HG03442 (cell line): ENCODE results near the gene MINDY4.

Source experiments
- ATAC-seq: cut with Tn5 transposase; IDR thresholded peaks from one replicate; pipeline ENCODE4 v1.9.1; 2021; ENCODE audit warnings: mild to moderate bottlenecking, moderate library complexity; ENCODE audit not compliant: unreplicated experiment

The MINDY4 gene

DNA sequence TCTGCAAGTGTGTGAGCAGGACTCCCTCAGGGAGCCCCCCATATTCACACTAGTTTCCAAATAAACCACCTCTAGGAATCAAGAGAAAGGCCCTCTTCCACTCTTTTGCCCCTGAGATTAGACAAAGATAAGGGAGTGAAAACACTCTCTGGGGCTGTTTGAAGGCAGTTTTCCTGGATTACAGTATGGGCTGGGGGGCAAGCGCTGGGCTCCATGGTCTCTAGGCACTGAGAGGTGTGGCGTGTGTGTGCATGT, 141.4 kb downstream of the MINDY4 start:
- ATAC-seq = no peak

DNA sequence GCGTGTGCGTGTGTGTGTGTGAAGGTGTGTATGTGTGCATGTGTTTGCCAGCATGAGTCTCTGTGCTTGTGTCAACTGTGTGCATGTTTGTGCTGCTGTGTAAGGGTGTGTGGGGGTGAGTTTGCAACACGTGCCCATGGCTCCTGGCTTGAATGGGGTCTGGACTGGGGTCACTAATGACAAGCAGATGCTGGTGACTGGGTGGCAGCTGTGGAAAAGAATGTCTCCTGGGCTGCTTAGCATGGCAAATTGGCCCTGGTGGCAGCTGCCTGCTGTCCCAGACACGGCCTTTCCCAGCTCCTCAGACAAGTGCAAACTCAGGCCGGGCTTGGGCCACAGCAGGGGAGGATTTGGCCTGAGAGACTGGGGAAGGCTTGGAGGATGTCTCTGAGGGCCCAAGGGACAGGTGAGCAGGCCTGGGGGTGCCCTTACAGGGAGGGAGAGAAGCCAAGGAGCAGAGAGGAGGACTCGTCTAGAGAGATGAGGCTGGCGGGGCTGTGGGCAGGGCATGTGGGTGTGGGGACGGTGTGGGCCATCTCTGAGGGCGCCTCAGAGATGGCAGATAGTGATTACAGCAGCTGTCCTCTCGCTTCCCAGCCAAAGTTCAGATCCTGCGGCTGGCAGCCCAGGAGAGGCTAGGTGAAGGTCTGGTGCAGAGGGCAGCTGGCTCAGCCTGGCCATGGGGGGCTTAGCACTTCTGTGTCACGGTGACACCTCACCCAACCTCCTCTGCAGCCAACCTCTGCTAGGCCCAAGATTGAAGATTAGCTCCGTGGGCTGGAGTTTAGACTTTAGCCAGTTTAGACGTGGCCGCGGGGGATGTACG, 142.0 kb downstream of the MINDY4 start:
- ATAC-seq = no peak

DNA sequence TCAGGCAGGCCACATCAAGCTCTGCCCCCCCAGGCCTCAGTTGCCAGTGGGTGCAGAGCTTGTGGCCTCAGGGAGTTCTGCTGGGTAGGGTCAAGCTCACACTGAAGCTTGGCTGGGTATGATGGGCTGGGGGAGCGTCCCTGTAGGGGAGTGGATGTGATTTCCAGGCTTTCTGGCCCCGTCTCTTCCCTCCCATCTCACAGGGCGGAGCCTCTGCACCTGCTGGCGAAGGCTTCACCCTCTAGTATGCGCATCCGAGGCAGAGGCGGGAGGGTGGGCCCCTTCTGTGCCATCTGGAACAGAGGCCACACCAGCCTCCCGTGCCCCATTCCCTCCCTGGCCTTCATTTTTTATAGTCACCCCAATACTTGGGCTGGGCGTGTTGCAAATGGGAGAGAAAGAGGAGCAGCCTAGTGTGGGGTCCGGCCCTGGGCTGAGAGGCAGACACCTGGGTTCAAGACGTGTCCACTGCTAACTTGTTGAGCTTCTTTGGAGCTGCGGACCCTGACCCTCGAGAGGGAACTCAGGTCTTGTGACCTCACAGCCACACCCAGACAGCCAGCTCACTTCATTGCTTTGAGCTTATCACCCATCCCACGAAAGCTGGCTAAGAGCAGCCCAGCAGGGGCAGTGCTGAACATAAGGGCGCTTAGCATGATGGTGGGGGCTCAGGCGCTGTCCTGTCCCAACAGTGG, 142.8 kb downstream of the MINDY4 start:
- no peak for ATAC-seq

DNA sequence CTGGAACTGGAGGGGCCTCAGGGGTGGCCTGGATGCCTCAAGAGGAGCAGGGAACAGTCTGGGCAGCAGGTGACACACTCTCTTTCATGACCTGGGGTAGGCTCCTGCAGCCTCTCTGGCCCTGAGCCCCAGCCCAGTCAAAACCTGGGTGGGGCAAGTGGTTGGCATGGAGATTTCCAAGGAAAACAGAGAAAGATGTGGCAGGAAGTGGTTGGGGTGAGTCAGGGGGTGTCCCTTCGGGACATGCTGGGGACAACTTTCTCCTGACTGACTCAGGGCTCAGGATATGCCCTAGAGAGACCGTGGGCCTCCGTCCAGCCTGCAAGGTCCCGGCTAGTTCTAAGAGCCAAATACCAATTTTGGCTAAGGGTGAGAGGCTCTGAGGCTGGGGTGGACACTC, 143.4 kb downstream of the MINDY4 start:
- ATAC-seq = no peak

DNA sequence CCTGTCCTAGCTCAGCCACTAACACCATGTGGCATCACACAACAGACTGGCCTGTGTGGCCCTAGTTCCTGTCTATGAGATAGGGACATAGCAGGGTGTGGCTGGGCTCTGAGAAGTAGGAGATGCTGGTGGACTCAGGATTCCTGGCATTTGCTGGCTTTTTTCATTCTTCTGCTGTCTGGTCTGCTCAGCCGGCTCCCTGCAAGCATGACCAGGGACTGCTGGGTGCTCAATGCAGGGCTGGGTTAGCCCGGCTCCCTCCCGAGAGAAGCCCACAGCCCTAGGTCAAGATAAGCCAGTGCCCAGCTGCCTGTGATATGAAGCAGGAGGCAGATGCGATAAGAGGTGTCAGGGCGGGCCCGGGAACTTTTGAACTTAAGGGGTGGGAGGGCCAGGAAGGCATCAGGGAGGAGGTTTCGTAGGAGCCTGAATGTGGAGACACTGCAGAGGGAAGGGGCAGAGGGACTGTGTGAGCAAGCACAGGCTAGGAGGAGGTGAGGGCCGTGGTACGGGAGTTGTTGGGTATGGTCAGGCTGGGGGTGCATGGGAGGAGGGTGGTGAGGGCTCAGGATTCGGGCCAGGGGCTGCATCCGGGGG, 143.9 kb downstream of the MINDY4 start:
- ATAC-seq = no peak

DNA sequence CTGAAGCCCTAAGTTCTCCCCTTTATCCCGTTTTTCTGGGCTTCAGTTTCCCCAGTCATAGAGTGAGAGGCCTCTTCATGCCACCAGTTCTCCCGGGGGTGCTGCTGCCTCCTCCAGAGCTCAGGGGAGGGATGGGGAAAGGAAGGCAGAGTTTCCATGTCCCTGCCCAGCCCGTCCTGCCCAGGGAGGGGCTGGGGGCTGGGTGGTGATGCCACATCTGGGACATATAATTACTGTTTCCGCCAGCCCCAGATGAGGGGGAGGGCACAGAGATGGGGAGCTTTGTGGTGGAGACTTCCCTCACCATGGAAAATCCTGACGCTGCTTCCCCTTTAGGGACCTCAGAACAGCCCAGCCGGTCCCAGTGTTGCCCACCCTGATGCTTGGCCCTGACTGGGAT, 144.5 kb downstream of the MINDY4 start:
- ATAC-seq = no peak

DNA sequence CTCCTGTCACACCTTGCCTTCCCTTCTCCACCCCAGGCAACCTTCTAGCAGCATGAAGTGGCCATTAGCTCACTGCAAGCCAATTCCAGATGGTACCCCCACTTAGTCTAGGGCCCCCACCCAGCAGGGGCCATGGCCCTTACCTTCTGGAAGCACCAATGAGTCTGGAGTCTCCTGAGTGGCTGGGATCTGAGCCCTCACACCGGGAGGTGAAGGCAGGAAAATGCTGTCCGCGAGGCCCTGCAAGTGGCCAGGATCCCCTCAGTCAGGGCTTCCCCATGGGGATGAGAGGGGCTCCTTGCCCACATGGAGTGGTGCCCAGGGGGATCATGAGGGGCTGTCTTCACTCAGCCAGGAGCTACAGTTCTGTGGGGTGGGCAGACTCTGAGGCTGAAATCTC, 145.0 kb downstream of the MINDY4 start:
- ATAC-seq = no peak

DNA sequence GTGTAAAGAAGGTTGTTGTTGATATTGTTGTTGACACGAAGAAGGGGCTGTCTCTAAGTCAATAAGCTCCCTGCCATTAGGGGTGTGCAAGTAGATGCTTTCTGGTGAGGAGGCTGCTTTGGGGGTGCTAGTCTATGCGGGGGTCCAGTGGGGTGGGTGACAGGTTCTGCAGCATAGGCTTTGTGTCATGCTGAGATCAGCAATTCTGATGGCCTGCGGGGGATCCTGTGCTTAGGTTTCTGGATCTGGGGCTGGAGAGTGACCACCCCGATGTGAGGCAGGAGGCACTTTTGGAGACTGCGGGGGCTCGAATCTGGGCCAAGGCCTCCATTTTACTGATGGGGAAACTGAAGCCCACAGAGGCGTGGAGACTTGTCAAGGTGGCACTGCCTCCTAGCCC, 145.6 kb downstream of the MINDY4 start:
- ATAC-seq = no peak

DNA sequence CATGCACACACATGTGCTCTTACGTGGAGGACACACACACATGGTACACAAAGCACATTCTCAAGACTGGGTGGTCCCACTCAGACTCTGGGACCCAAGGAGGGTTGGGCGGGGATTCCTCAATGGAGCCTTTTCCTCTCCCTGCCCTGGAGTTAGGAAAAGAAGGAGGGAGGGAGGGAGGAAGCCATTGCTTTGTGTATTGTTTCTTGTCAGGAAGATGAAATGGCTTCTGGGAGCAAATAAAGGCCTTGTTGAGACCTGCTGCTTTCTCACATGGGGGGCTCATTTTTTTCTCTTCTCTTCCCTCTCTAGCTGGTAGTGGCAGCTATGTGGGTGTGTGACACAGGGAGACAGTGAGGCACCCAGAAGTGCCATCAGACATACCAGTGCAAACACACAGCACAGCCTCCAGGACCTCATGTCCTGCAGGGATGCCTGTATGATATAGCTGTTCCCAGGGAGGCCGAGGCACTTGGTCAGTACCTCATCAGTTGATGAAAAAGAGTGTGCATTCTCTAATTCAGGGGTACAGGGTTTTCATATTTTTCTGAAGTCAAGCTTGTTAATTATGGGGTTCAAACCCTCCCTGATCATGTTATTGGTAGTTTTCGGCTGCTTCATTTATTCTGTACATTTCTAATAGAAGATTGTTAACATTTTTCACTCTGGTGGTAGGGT, 146.1 kb downstream of the MINDY4 start:
- no peak for ATAC-seq

DNA sequence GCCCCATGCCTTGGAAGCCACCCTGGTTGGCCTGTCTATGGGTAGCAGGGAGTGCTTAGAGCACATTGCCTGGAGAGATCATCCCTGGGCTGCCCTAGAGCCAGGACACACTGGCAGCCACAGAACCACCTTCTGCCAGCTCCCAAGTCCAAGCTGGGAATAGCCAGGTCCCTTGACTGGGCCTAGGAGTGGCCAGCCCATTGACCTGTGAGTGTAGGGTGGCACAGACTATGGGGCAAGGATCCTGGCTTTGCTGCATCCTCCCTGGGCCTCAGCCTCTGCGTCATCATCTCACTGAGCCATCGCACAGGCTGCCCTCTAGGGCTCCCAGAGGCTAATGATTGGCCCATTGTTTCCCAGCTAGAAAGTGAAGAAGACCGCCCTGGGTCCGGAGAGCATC, 147.5 kb downstream of the MINDY4 start:
- ATAC-seq = no peak

DNA sequence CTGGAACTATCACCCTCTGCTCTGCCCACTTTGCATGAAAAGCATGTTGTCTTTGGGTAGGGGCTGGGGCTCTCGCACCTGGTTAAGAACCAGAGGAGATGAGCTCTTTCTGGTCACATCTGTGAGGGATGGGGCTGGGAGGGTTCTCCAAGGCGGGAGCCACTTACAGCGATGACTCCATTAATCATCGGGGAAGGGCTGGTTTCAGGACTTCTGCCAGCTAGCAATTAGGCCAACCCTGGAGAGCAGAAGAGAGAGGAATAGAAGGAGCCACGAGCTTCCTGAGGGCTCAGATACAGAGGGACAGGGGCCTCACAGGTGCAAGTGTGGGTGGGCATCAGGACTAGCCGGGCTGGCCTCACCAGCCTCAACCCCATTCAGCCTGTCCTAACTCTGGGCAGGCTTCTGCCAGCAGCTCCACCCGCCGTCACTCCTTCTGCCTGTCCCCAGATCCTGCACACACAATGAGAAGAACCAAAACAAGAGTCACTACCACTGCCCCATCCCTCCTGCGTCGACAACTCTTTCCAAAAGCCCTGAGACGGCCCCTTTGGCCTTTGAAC, 148.9 kb downstream of the MINDY4 start:
- no peak for ATAC-seq

DNA sequence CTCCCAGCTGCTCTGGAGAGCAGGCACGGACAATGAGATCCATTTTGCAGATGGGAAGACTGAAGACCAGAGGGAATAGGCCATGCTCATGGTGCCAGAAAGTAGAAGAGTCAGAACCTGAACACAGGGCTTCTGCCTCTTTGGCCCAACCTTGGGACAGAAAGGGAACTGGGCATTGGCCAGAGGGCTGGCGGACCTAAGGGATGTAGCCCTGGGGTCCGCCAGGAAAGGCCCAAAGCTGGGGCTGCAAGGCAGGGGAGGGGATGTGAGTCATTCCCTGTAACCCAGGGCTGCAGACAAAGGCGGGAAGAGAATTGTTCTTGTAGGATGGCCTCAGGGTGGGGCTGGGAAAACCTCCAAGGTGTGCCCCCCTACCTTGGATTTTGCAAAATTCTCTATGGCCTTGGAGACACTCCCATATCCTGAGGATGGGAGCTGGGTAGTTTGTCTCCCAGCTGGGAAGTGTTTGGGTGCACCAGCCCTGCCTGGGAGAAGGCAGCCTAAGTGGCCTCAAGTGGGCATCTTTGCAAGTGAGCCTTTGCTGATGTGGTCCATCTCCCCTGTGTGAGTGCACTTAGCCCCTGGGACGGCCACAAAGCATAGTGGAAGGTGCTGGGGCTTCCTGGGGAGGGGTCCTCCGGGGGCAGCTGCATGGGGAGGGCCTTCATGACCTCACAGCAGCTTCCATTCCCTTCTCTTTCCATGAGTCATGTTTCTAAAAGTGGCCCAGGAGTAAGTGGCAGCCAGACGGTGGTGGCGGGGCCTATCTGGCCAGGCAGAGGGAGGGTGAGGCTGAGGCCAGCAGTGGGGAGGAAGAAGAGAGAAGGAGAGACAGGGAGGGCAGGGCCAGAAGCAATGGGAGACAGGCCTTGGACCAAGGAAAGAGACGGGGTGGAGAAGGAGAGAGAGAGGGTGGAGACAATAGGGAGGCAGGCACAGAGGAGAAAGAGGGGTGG, 149.6 kb downstream of the MINDY4 start:
- no peak for ATAC-seq

DNA sequence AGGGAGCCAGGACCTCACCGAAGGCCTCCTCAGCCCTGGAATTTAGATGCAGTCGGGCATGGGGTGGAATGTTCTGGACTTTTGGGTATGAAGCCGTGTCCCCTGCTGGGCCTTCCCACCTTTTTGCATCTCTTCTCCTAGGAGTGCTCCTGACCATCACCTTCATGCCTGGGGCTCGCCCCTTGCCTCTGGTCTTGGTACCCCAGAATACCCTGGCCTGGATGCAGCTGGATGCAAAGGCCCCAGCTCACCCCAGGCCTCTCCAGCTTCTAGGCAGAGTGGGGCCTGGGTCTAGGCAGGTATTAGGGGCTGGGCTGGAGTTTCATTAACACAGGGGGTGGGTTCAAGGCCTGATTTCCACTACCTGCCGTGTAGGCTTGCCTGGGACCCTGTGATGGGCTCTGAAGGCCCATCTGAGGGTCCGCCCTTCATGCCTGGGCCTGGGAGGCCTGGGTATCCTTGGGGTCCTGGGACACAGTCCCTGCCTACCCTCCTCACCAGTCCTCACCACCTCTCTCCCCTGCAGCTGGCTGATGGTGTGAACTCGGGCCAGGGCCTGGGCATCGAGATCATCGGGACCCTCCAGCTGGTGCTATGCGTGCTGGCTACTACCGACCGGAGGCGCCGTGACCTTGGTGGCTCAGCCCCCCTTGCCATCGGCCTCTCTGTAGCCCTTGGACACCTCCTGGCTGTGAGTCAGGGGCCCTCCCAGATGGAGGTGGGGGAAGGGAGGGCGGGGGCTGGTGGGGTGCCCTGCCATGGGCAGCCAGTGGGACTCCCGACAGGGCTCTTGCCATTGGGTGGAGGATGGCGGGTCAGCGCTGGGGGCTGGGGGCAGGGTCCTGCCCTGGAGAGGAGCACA, 150.6 kb downstream of the MINDY4 start:
- no peak for ATAC-seq

DNA sequence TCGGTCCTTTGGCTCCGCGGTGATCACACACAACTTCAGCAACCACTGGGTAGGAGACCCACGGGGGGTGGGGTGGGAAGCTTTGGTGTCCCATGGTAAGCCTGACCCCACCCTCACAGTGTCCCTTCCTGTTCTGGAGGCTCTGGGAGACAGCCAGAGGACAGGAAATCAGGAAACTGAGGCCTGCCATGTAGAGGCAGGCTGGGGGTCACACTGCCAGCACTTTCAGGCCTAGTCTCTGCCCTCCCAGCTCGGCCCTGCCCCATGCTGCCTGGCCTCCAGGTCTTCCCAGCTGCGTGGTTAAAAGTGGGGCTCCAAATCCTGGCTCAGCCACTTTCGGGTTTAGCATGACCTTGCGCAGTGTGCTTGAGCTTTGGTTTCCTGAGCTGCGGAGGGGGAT, 151.4 kb downstream of the MINDY4 start:
- ATAC-seq = no peak

DNA sequence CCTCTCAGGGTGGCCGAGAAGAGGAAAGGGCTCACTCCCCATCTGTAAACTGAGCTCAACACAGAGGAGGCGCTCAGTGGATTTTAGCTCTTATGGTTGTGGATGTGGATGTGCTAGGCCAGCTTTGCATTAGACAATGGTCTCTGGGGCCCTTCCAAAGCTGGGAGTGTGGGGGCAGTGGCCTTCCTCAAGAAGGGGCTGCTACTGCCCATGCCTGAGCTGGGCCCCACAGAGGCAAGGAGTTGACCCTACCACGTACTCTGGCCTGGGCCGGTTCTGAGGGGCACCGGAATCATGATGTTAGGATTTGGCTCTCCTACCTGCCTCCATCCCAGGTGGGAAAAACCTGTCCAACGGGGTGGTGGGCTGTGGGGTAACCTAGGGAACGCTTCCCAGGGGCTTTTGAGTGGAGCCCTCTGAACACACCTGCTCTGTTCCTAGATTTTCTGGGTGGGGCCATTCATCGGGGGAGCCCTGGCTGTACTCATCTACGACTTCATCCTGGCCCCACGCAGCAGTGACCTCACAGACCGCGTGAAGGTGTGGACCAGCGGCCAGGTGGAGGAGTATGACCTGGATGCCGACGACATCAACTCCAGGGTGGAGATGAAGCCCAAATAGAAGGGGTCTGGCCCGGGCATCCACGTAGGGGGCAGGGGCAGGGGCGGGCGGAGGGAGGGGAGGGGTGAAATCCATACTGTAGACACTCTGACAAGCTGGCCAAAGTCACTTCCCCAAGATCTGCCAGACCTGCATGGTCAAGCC, 152.0 kb downstream of the MINDY4 start:
- ATAC-seq = no peak

DNA sequence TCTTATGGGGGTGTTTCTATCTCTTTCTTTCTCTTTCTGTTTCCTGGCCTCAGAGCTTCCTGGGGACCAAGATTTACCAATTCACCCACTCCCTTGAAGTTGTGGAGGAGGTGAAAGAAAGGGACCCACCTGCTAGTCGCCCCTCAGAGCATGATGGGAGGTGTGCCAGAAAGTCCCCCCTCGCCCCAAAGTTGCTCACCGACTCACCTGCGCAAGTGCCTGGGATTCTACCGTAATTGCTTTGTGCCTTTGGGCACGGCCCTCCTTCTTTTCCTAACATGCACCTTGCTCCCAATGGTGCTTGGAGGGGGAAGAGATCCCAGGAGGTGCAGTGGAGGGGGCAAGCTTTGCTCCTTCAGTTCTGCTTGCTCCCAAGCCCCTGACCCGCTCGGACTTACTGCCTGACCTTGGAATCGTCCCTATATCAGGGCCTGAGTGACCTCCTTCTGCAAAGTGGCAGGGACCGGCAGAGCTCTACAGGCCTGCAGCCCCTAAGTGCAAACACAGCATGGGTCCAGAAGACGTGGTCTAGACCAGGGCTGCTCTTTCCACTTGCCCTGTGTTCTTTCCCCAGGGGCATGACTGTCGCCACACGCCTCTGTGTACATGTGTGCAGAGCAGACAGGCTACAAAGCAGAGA, 152.7 kb downstream of the MINDY4 start:
- no peak for ATAC-seq

DNA sequence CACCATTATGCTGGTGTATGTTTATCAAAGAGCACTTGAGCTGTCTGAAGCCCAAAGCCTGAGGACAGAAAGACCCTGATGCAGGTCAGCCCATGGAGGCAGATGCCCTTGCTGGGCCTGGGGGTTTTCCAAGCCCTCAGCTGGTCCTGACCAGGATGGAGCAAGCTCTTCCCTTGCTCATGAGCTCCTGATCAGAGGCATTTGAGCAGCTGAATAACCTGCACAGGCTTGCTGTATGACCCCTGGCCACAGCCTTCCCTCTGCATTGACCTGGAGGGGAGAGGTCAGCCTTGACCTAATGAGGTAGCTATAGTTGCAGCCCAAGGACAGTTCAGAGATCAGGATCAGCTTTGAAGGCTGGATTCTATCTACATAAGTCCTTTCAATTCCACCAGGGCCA, 153.4 kb downstream of the MINDY4 start:
- ATAC-seq = no peak

DNA sequence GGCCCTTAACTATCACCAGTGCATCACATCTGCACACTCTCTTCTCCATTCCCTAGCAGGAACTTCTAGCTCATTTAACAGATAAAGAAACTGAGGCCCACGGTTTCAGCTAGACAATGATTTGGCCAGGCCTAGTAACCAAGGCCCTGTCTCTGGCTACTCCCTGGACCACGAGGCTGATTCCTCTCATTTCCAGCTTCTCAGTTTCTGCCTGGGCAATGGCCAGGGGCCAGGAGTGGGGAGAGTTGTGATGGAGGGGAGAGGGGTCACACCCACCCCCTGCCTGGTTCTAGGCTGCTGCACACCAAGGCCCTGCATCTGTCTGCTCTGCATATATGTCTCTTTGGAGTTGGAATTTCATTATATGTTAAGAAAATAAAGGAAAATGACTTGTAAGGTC, 153.9 kb downstream of the MINDY4 start:
- ATAC-seq = no peak
